Activated naive CD4-positive, alpha-beta T cell (primary cell): ENCODE results near the gene TTC7B.

Experiments
- DNase-seq, 4 experiments: peaks; one replicate each; lab custom pipeline; 2025; lab: John Stamatoyannopoulos, UW

Gene TTC7B

DNA sequence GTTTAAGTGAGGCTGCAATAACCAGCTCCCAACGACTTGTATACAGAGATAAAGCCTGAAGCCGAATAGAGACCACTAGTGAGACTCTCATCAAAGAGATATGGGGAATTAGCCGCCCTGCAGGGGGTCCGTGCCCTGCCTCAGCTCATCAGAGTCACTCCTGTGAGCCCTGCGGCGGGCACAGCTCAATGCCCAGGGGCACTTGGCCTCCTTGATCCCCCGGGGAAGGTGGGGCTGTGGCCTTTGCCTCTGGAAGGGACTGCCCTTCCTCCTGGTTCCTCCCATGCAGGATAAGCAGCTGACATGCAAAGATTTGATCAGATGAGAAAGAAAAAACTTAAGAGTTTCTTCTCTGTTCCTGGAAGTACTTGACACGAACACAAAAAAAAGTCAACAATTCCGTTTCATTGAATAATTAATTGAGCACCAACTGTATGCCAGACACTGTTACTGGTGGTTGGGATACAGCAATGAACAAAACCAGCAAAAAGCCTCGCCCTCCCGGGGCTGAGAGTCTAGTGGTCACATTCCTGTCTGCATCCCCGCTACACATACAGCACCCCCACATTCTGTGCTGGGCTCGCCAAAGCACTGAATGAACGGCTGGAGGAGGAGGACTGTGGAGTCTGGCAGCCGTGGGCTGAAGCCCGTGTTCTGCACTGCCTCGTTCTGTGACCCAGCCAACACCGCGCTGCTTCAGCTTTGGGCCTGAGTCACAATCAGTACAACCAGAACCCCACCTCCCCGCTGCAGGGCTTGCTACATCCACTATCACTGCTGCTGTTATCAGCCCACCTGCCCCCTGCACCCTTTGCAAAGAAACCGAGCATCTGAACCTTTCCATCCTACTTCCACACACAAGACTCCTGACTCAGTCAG lies 10.3 kb downstream of the TTC7B start:
- DNase-seq = no peak

DNA sequence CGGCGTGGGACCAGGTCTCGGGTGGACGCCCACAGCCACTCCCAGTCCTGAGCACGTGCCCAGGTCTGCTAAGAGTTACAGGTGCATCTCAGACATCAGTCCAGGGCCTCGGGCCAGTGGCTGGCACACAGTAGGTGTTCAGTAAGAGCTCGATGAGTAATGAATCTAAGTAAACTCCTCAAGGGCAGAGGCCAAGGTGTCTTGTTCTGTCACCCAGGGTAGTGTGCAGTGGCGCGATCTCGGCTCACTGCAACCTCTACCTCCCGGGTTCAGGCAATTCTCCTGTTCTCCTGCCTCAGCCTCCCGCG lies 11.2 kb downstream of the TTC7B start:
- no peak for DNase-seq

DNA sequence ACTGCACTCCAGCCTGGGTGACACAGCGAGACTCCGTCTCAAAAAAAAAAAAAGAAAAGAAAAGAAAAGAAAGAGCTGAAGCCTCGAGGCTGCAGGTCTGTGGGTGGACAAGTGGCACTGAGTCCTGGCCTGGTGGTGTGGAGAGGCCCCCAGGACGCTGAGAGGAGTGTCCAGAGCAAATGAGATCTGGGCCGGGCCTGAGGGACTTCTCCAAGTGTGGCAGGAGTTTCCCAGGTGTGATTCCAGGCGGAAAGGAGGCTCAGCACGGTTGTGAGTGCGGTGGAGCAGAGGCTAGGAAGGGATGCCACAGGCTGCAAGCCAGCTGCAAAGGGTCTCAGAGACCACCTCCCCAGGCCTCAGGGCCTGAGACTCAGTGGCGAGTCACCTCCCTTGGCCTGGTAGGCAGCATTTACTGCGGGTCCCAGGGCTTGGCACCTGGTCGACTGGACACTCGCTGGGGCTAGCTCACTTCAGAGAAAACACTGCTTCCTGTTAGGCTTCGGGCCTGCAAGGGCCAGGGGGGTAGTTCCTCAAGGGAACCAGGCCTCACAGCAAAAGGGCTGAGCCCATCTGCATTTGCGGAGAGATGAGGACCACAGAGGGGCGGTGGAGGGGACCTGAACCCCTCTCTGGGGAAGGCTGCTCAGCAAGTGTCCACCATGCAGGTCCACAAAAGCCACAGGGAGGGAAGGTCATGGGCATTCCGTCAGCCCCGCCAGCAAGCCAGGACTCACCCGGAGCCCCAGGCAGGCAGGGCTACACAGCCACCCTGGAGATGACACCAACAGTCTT lies 11.7 kb downstream of the TTC7B start:
- no peak for DNase-seq

DNA sequence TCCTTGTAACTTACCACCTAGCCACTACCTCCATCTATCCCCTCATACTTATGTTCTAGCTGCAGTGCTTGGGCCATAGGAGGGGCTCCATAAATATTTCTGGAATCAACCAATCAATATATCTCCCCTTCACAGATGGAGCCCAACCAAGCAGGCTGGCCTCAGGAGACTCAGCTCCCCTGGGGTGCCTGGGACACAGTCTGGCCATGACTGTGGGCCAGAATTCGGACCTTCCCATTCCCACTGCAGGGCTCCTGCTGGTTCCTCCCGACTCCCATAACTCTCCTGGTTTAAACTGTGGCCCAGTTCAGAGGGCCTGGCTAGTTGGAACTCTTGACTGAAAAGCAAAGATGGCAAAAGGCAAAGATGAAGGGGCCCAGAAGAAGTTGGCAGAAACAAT lies 13.0 kb downstream of the TTC7B start:
- DNase-seq = no peak

DNA sequence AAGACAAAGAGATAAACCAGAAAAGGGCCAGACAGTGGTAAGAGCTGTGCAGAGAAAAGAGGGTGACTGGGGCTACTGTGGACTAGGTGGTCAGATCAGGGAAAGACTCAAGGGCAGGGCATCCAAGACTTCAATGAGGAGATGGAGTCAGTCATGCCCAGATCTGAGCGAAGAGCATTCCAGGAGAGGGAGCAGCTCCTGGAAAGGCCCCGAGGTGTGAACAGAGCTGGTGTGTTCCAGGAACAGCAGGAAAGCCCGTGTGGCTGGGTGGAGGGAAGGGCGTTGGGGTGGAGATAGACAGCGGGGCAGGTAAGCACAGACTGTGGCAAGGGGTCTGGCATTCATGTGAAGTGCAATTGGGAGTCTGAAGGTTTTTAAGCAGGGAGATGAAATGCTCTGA lies 16.8 kb downstream of the TTC7B start:
- DNase-seq = no peak

DNA sequence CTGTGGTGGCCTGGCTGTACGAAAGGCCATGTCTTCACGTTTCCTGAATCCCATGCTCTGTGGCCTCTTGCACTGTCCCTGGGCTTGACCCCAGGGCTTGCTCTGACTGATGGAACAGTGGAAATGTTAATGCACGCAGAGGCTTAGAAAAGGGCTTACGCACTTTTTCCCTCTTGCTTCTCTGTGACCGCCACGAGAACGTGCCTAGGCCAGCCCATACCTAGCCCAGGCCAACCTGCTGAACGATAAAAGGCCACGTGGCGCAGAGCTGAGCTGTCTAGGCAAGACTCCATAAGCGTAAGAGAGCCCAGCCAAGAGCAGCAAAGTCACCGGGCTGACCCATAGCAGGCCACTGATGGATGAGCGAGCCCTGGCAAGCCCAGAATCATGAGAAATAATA lies 18.3 kb downstream of the TTC7B start:
- DNase-seq = no peak

DNA sequence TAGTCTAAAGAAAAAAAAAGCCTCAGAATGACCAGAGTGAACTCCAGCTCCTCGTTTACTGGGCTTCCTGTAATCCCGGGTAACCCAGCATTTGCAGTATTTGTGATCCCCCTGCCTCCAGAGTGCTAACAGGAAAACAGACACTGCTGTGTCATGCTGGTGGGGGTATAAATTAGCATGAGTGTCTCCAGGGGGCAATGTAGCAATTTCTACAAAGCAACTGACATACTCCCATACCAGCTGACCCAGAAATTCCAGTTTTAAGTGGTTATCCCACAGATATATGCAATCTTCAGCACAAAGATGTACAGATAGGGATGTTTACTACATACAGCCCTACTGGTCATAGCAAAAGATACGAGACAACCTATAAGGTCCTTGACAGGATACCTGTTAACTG lies 18.8 kb downstream of the TTC7B start:
- DNase-seq = no peak

DNA sequence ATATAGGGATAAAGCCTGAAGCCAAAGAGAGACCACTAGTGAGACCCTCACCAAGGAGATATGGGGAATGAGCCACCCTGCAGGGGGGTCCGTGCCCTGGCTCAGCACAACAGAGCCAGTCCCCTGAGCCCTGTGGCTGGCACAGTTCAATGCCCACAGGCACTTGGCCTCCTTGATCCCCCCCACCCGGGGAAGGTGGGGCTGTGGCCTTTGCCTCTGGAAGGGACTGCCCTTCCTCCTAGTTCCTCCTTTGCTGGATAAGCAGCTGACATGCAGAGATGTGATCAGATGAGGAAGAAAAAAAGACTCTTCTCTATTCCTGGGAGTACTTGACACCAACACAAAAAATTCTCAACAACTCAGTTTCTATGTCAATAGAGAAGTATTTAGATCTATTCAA lies 19.9 kb downstream of the TTC7B start:
- DNase-seq = no peak

DNA sequence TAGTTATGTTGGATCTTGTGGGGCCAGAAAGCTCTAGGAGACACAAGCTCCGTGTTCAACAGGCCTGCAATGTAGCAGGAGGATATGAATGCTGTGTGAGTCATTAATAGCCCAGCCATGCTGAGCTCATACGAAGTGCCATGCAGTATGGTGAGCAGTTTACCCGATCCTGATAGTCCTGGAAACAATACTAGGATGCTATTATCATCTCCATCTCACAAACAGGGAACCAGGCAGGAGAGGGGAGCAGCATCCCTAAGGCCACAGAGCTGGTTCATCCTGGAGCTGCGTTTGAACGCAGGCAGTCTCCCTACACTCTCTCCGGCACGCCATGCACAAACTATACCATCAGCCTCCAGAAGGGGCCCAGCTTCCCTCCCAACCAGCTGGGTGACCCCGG lies 20.5 kb downstream of the TTC7B start:
- no peak for DNase-seq

DNA sequence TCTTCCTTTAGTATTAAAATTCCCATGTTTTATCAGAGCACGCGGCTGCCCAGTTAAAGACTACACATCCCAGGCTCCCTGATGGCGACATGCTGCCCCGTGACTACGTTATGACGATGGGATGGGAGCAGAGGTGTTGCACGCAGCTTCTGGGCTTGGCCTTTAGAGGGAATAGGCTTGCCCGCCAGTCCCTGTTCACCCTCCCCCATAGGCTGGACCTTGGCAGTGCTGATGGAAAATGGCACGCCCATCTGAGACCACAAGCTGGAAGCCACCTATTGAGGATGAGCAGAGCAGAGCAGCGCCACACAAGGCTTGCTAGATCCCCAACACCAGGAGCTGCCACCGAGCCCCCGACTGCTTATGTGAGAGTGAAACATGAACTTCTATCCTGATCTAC lies 24.7 kb downstream of the TTC7B start:
- DNase-seq = no peak

DNA sequence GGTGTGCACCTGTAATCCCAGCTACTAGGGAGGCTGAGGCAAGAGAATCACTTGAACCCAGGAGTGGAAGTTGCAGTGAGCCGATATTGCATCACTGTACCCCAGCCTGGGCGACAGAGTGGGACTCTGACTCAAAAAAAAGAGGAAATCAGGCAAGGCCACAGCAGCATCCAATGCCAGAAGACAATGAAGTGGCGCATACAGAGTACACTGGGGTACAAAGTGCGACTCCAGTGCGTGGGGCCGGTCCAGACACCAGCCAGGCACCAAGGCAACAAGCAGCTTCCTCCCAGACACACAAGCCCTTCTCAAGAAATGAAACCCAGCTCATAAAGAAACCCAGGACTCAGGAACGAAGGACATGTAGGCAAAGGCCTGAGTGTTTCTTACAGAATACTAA lies 28.2 kb downstream of the TTC7B start:
- DNase-seq = no peak

DNA sequence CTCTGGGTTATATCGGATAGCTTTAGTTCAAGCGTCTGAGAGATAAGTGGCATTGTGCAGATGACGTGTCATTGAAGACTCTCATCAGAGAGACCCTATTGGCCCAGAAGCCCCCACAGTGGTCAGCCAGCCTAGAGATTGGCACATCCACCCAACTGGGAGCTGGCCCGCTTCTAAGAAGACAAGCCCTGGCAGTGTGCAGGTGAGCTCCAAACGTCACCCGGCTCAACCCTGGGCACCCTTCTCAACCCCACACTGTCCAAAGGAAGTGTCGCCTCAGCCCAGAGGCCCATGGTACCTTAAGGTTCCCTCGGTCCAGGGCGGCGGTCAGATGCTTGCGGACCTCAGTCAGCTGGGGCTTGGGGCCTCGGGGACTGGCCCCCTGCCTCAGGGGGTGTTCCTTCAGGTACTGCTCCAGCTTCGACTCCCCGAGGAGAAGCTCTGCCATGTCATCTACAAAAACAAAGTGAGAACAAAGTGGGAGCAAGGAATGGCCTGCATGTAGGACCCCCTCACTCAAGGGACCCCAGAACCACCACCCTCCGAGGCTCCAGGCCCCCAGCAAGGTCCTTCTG lies 30.3 kb downstream of the TTC7B start:
- DNase-seq = no peak

DNA sequence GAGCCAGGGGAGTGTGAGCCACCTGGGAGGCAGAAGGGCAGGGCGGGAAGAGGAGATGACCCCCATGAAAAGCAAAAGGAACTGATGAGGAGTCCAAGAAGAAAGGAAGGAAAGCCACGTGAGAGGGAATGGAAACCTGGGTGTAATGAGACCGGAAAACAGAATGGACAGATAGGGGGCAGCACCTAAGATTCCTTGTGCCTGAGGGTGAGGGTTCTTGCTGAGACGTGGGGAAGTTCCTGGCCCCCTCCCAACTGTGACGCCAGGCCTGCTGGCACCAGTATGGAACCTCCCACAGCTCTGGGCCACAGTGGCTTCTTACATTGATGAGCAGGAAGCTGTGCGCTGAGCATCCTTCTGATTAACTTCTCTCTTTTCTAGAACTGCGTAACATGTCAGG lies 30.8 kb downstream of the TTC7B start:
- DNase-seq = no peak

DNA sequence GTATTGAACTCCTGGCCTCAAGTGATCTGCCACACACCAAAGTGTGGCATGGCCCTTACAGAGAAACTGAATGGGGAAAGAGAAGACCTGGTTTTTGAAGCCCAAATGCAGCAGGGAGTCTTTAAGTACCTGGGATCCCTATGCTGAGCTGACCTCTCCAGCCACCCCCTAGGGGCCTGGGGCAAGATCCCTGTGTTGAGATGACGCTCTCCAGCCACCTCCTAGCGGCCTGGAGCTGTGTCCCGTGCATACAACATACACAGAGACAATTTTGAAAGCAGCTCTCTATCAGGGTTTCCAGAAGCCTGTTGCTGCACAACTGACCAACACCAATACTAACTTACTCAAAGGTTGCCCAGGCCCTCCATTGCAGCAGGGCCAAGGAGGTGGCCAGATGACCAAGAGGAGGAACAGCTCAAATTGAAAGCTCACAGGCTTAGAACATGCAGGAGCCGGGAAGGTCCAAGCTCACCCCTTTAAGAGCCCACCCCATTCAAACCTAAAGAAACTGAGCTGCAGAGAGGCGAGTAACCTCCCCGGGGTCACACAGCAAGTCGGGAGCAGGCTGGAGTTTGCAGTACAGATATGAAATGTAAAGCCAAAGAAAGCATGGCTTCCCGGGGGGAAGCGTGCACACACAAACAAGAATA lies 31.5 kb downstream of the TTC7B start:
- DNase-seq = no peak

DNA sequence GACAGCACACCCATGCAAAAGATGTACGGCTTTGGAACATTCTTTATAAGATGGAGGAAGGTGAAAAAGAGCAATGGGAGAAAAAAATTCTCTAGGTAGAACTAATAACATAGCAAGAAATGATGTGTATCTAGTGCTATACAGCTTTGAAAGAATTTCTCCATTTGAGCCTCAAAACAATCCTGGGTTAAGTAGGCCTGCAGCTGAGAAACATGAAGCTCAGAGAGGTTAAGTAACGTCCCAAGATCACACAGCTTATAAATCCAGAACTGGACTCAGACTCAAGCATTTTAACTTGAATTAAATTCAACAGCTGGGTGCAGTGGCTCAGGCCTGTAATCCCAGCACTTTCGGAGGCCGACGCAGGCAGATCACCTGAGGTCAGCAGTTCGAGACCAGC lies 32.9 kb downstream of the TTC7B start:
- no peak for DNase-seq

DNA sequence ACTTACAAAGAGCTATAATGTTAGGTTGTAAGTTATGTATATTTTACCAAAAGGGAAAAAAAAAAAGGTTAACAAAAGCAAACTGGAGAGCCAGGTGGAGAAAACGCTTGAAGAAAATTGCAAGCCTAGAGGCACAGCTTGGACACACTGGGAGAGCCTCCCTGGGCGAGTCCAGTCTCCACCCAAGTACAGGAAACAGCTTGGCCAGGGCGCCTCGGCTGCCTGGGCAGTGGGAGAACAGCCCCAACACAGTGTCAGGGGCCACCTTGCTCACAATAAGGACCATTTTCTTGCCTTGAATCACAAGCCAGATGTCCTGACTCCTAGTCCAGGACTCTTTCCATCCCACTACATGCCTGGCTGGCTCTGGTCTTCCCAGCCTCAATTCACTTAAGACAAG lies 33.3 kb downstream of the TTC7B start:
- no peak for DNase-seq

DNA sequence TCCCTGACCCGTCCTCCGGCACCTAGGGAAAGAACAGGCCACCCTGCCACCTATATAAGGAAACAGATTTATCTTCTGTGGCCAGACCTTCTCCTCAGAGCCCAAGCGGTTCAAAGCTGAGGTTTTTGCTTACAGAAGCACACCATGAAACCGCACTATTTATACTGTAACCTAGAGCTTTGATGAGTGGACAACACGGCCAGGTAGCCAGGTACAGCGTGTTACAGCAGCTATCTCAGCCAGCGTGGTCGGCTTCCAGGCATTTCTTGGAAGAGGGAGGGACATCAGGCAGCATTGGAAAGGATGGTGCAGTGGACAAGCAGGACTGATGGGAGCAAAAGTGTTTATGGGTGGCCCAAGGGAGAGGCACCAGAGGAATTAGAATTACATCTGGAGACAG lies 34.4 kb downstream of the TTC7B start:
- no peak for DNase-seq

DNA sequence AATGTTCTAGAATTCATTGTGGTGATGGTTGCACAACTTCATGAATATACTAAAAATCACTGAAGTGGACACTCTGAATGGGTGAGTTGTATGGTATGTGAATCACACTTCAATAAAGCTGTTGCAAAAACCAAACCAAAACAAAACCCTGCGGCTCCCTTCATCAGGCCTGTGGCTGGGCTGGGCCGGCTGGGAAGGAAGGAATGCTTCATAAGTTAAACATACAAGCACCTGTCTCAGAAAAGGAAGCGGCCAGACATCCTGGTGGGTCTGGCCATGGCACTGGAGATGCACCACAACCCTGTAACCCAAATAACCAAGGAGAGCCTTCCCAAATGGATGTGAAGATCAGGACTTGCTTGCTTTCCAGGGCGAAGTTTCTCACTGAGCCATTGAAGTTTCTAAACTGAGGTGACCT lies 34.9 kb downstream of the TTC7B start:
- DNase-seq = no peak

DNA sequence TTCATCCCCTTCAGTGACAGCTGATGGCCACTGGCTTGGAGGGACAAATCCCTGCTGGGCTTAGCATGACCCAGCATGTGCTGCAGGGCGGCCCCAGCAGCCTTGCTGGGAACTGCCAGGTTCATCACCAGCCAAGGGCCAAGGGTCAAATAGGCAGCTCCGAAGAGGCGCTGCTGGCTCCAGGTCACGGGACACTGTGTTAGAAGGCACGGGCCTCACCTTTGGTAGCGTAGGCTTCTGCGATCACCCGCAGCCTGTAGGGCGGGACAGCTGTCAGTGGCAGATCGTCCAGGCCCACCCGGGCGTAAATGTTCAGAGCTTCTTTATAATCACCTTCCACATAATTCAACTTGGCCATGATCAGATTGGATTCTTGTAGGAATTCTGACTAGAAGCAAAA lies 35.7 kb downstream of the TTC7B start:
- DNase-seq = no peak

DNA sequence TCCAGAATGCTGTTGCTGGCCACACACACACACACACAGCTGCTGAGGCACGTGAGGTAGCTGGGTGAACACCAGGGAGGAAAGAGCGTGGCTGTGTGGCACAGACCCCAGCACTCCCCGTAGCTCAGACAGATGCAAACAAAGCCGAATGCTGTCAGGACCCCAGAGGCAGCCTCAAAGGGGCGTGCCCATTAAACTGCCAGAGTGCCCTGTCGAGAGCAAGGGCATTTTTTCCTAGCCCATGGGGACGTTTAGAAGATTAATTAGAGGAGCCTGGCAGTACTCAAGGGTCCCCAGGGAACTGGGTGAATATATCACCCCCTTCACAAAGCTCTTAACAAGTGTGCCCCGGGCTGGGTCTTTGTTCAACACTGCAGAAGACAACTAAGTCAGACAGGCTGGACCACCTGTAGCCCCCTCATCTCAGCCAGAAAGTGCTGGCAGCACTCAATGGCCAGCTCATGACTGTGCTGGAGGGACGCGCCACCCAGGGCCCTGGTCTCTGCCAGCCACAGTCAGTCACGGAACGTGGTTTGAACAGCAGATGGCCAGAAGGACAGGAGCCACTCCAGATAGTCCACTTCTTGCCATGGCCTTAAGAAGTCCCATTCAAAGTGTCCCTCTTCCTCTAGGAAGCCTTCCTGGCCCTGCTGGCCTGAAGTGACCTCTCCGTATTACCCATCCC lies 37.5 kb downstream of the TTC7B start:
- DNase-seq = no peak

DNA sequence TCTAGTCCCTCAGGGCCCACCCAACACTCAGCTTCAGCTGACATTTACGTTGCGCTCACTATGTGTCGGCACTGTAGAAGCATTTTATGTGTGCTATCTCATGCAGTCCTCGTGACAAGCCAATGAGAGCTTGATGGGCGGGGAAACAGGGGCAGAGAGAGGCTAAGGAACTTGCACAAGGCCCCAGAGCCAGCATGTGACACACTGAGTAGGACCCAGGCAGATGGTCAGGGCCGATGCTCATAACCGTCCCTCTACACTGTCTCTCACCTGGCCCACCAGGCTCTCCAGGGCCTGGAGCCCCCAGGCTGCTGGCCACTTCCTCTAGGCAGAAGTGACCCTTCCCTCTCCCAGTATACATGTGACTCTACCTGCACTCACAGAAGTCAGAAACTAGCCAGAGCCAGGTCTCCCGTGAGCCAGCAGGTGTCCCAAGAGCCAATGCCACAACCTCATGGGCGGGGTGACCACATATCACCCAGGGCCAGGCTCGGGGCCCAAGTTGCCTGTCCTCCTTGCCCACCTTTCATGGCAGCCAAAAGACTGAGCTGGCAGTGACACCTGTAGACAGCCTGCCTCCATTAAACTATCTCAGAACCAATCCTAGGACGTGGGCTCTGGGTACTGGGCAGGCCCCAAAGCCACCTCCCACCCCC lies 38.3 kb downstream of the TTC7B start:
- DNase-seq = no peak

DNA sequence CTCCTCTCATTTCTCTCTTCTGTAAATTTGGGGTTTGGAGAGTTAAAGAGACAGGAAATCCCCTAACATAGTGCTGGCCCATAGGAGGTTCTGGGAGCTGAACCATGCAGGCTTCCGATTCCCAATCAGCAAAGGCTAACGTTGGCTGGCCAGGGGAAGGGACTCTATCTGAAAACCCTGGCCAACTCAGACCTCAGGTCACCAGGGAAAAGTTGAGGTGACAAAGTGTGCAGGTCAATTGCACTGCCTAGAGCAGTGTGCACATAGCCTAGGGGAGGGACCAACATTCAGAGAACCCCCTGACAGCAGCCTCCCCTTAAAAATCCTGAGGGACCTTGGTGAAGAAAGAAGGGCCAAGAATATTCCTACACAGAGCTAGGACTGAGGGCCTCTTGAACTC lies 38.9 kb downstream of the TTC7B start:
- DNase-seq = no peak
